Measurements from ENCODE around the gene RSL24D1. TPM values are rescaled to one million over a fixed set of nuclear protein-coding genes. Genes with fewer than 3 reads are reported as not detected.

The RSL24D1 gene
- total RNA-seq, 2 experiments from 2014 or later: 157 to 163 TPM

DNA sequence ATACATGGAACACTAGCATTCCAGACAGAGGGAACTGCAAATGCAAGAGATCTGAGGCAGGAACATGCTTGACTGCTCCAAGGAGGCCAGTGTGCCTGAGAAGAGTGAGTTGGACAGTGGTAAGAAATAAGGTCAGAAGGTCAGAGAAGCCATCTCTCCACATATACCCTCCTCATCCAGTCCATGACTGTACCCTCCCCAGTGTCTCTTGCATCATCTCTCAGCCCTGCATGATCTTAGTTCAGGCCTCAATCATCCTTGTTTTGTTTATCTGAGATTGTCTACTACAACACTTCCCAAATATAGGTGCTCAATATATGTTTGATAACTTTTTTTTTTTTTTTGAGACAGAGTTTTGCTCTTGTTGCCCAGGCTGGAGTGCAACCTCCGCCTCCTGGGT lies 5.5 kb upstream of the RSL24D1 start:
- peaks cover 3% of the 10 kb centered on the region for H3K4me1 Mint-ChIP-seq (ENCODE audit: low read depth)
- peaks cover 8% of the 10 kb centered on the region for H3K9me3 Mint-ChIP-seq
- H3K4me3 Mint-ChIP-seq: no peak overlapping the region
- ChIA-PET POLR2A (no interaction called here), CTCF (interaction anchor here (1.2 kb wide), 2 partner anchors 15 to 16 kb away, joined by 3 to 6 read pairs; no protein-coding TSS in a partner anchor)
- no peaks in the 10 kb centered on the region for H3K27me3 Mint-ChIP-seq
- H3K27ac Mint-ChIP-seq: peak overlapping the region; percentile 14
- intact Hi-C loops (cut with micrococcal nuclease): no loop called here
- no peak for DNase-seq
- peaks cover 27% of the 10 kb centered on the region for H3K36me3 Mint-ChIP-seq

DNA sequence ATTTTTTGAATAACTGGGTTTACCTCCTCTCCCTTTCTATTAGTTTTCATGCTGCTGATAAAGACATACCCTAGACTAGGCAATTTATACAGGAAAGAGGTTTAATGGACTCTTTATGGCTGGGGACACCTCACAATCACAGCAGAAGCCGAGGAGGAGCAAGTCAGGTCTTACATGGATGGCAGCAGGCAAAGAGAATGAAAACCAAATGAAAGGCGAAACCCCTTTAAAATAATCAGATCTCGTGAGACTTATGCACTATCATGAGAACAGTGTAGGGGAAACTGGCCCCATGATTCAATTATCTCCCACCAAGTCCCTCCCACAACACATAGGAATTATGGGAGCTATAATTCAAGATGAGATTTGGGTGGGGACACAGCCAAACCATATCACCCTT lies 2.0 kb upstream of the RSL24D1 start:
- ChIA-PET CTCF (no interaction called here), POLR2A (interaction anchor here (2.7 kb wide), 1 partner anchor 39 kb away, joined by 11 read pairs; no protein-coding TSS in a partner anchor)
- H3K4me3 Mint-ChIP-seq: no peak overlapping the region
- H3K27ac Mint-ChIP-seq: no peak overlapping the region
- intact Hi-C loops (cut with micrococcal nuclease): loop anchor here (5.0 kb wide), 1 partner anchor 239 kb away; no protein-coding TSS in a partner anchor
- no peak for DNase-seq
- peaks cover 3% of the 10 kb centered on the region for H3K4me1 Mint-ChIP-seq (ENCODE audit: low read depth)
- peaks cover 23% of the 10 kb centered on the region for H3K36me3 Mint-ChIP-seq
- H3K27me3 Mint-ChIP-seq: no peaks in the 10 kb centered on the region
- peaks cover 8% of the 10 kb centered on the region for H3K9me3 Mint-ChIP-seq

DNA sequence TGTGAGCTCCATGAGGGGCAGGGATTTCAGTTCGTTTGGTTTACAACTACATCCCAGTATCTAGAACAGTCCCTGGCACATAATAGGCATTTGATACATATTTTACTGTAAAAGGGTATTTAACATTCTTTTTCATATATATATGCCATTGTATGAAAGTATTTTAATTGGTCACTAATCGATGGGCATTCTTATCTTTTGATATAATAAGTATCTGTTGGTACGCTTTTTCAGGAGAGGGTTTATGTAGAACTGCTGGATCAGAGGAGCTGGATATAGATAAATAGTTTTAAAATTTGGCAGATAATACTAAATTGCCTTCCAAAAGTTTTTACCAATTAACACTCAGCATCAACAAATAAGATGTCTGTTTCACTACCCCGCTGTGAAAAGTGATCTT lies 978 bp upstream of the RSL24D1 start:
- Mint-ChIP-seq H3K36me3 (peaks cover 25% of the 10 kb centered on the region), H3K27me3 (no peaks in the 10 kb centered on the region), H3K4me1 (ENCODE audit: low read depth) (peaks cover 12% of the 10 kb centered on the region), H3K9me3 (peaks cover 8% of the 10 kb centered on the region), H3K27ac (no peak overlapping the region), H3K4me3 (no peak overlapping the region)
- ChIA-PET POLR2A (interaction anchor here (1.2 to 2.7 kb wide), 5 partner anchors 18 to 121 kb away, joined by 4 to 11 read pairs (median 9); partner anchors contain the start of genes PIGB and PIGBOS1), CTCF (interaction anchor here (0.9 to 2.1 kb wide), 10 partner anchors 10 to 242 kb away, joined by 3 to 14 read pairs (median 4); partner anchors contain the start of genes PIGB and PIGBOS1)
- intact Hi-C loops (cut with micrococcal nuclease): loop anchor here (1.0 to 5.0 kb wide), 6 partner anchors 19 to 240 kb away; partner anchors contain the start of genes CCPG1, PIERCE2, PIGB and PIGBOS1
- no peak for DNase-seq

DNA sequence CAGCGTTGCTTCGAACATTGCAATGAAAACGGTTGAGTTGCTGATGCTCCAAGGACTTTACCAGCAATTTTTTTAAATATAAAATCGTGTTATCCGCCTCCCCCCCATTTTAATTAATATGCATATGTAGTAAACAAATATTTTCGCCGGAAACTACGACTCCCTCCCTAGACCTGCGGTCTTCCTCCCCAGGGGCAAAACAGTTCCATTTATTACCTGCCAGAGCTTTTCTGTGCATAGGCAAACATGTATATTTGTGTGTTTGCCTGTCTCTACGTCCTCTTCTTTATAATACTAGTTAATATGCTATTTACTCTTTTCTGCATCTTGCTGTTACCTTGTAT lies 593 bp upstream of the RSL24D1 start:
- peaks cover 26% of the 10 kb centered on the region for H3K36me3 Mint-ChIP-seq
- no peak overlapping the region for H3K27ac Mint-ChIP-seq
- POLR2A ChIA-PET: interaction anchor here (0.9 to 2.7 kb wide), 12 partner anchors 11 to 210 kb away, joined by 3 to 11 read pairs (median 4); partner anchors contain the start of genes CCPG1, PIERCE2, PIGB and PIGBOS1
- H3K9me3 Mint-ChIP-seq: peaks cover 8% of the 10 kb centered on the region
- H3K27me3 Mint-ChIP-seq: no peaks in the 10 kb centered on the region
- CTCF ChIA-PET: interaction anchor here (0.6 to 2.1 kb wide), 14 partner anchors 11 to 242 kb away, joined by 3 to 14 read pairs (median 3); partner anchors contain the start of genes PIGB and PIGBOS1
- H3K4me1 Mint-ChIP-seq (ENCODE audit: low read depth): peaks cover 15% of the 10 kb centered on the region
- DNase-seq: no peak
- no peak overlapping the region for H3K4me3 Mint-ChIP-seq
- intact Hi-C loops (cut with micrococcal nuclease): loop anchor here (1.0 to 5.0 kb wide), 6 partner anchors 19 to 240 kb away; partner anchors contain the start of genes CCPG1, PIERCE2, PIGB and PIGBOS1

DNA sequence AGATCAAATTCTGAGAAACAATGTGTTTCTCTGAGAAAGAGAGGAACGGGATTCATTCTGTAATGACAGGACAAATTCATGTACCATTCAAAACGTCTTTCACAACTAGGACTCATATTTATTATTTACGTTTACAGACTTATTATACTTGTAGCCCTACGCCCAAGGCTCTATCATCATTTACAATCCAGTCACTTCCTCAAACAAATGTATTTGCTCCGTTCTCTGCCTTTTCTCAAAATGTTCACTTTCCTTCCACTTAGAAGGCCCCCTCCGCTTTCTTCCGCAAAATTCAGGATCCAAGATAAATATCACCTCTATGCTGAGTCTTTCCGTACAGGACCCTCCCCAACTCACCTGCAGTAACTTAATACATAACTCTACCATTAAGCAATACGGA lies 745 bp downstream of the RSL24D1 start:
- intact Hi-C loops (cut with micrococcal nuclease): loop anchor here (2.0 to 5.0 kb wide), 3 partner anchors 21 to 241 kb away; no protein-coding TSS in a partner anchor

DNA sequence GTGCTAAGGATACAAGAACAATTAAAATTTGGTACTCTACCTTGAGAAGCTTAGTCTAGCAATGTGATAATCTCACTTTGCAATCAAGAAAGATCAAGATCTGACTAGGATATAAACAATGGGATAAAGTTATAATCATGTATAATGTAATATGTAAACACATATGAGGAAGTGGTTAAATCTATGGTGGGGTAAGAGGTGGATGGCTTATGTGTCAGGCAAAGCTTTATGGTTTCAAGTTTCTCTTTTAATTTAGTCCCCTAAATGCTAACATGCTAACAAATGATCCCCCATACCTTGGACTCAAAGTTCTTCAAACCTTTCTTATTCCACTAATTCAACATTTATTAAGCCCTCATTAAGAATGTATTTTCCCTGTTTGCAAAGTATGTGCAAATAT lies 2.5 kb downstream of the RSL24D1 start:
- Mint-ChIP-seq H3K4me3 (no peak overlapping the region), H3K9me3 (peaks cover 6% of the 10 kb centered on the region), H3K27ac (peak overlapping the region; percentile 57), H3K36me3 (peaks cover 35% of the 10 kb centered on the region), H3K4me1 (ENCODE audit: low read depth) (peaks cover 27% of the 10 kb centered on the region), H3K27me3 (no peaks in the 10 kb centered on the region)
- POLR2A ChIA-PET: interaction anchor here (1.0 to 1.9 kb wide), 2 partner anchors 27 to 76 kb away, joined by 3 to 4 read pairs; no protein-coding TSS in a partner anchor
- no peak for DNase-seq
- intact Hi-C loops (cut with micrococcal nuclease): no loop called here
- CTCF ChIA-PET: interaction anchor here (2.5 kb wide), 1 partner anchor 97 kb away, joined by 8 read pairs; no protein-coding TSS in a partner anchor

More for the DNA sequence above, 745 bp downstream of the RSL24D1 start:
- Mint-ChIP-seq H3K27me3 (no peaks in the 10 kb centered on the region), H3K9me3 (peaks cover 8% of the 10 kb centered on the region), H3K27ac (no peak overlapping the region), H3K4me1 (ENCODE audit: low read depth) (peaks cover 22% of the 10 kb centered on the region), H3K4me3 (no peak overlapping the region), H3K36me3 (peaks cover 28% of the 10 kb centered on the region)
- DNase-seq: no peak
- ChIA-PET CTCF (interaction anchor here (1.7 to 2.5 kb wide), 4 partner anchors 22 to 211 kb away, joined by 4 to 14 read pairs (median 6); no protein-coding TSS in a partner anchor), POLR2A (interaction anchor here (0.6 to 2.7 kb wide), 4 partner anchors 17 to 426 kb away, joined by 3 to 11 read pairs (median 4); no protein-coding TSS in a partner anchor)

DNA sequence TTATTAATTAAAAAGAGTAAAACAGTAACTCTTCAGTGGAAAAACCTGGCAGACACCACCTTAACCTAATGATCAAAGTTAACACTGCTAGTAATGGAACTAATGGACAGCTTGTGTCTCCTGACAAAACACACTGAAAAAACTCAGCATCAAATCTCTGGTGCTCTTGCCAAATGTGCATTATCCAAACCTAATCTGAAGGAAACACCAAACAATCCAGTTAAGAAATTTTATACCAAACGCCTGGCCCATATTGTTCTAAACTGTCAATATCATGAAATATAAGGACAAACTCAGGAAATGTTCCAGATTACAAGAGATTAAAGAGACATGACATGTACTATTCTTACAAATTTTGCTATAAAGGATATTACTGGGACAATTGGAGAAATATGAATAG lies 10.4 kb downstream of the RSL24D1 start:
- intact Hi-C loops (cut with micrococcal nuclease): no loop called here
- ChIA-PET POLR2A (no interaction called here), CTCF (interaction anchor here (1.1 kb wide), 1 partner anchor 18 kb away, joined by 5 read pairs; no protein-coding TSS in a partner anchor)
- DNase-seq: no peak
- Mint-ChIP-seq H3K4me3 (no peak overlapping the region), H3K27ac (no peak overlapping the region), H3K4me1 (ENCODE audit: low read depth) (peaks cover 32% of the 10 kb centered on the region), H3K9me3 (no peaks in the 10 kb centered on the region), H3K36me3 (peaks cover 64% of the 10 kb centered on the region), H3K27me3 (no peaks in the 10 kb centered on the region)

DNA sequence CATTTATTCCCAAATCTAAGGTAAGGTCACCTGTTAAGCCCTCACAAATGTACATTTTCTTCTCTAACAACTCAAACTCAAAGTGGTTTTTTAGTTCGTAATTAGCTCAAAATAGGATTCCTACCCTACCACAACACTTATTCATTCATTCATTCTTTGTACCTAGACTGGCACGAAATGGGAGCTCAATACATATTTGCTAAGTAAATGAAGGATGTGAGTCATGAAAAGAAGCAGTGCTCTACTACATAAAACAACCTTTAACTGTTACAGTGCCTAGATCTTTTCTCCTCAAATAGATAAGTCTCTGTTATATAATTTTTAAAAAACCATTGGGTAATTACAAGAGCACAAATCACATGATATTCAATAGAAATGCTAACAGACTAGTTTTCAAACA lies 13.1 kb downstream of the RSL24D1 start:
- no peaks in the 10 kb centered on the region for H3K27me3 Mint-ChIP-seq
- H3K4me3 Mint-ChIP-seq: no peak overlapping the region
- ChIA-PET POLR2A (interaction anchor here (1.3 kb wide), 1 partner anchor 13 kb away, joined by 3 read pairs; the partner anchor contains the start of gene RSL24D1), CTCF (interaction anchor here (0.6 to 2.2 kb wide), 3 partner anchors 13 to 33 kb away, joined by 3 to 10 read pairs (median 4); partner anchors contain the start of gene RSL24D1)
- intact Hi-C loops (cut with micrococcal nuclease): no loop called here
- H3K36me3 Mint-ChIP-seq: peaks cover 58% of the 10 kb centered on the region
- no peak overlapping the region for H3K27ac Mint-ChIP-seq
- no peaks in the 10 kb centered on the region for H3K9me3 Mint-ChIP-seq
- H3K4me1 Mint-ChIP-seq (ENCODE audit: low read depth): peaks cover 25% of the 10 kb centered on the region
- DNase-seq: no peak

DNA sequence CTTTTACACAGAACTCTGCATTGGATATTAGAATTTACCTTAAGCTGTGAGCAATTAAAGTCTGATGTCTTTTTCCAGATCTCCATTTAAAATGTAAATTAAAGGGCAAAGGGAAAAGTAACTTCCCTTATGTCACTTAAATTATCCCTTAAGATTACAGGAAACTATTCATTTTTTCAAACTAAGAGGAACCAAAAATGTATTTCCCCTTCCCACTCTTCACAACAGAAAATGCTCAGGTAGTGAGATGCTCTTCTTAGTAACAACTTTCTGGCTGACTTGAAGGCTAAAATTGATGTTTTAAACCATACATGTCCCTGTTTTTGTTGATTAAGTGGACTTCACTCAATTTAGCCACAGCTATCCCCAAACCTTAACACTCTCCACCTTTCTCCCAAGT lies 17.6 kb downstream of the RSL24D1 start:
- H3K36me3 Mint-ChIP-seq: peaks cover 40% of the 10 kb centered on the region
- intact Hi-C loops (cut with micrococcal nuclease): no loop called here
- H3K27me3 Mint-ChIP-seq: no peaks in the 10 kb centered on the region
- peaks cover 5% of the 10 kb centered on the region for H3K4me1 Mint-ChIP-seq (ENCODE audit: low read depth)
- H3K27ac Mint-ChIP-seq: no peak overlapping the region
- H3K4me3 Mint-ChIP-seq: no peak overlapping the region
- ChIA-PET POLR2A (no interaction called here), CTCF (interaction anchor here (3.1 kb wide), 1 partner anchor 11 kb away, joined by 24 read pairs; no protein-coding TSS in a partner anchor)
- no peaks in the 10 kb centered on the region for H3K9me3 Mint-ChIP-seq
- DNase-seq: no peak

DNA sequence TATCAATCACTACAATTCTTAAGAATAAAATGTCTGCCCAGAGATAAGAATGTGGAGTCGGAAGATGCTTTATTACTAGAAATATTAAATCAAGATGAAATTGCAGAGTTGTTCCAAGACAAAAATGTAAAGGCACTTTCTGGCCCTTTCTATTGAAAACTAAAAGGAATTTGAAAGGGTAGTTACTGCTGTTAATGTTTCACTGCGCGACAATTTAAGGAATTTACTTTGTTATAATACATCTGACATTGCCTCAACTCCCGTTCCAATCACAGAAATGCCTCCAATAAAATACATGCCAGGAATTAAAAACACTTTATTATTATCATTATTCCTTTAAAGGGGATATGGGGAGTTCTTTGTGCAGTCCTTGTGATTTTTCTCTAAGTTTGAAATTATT lies 26.4 kb downstream of the RSL24D1 start:
- Mint-ChIP-seq H3K9me3 (no peaks in the 10 kb centered on the region), H3K4me1 (ENCODE audit: low read depth) (no peaks in the 10 kb centered on the region), H3K4me3 (no peak overlapping the region), H3K27me3 (no peaks in the 10 kb centered on the region), H3K36me3 (peaks cover 3% of the 10 kb centered on the region), H3K27ac (no peak overlapping the region)
- POLR2A ChIA-PET: no interaction called here
- CTCF ChIA-PET: interaction anchor here (1.6 kb wide), 1 partner anchor 10 kb away, joined by 5 read pairs; no protein-coding TSS in a partner anchor
- no peak for DNase-seq
- intact Hi-C loops (cut with micrococcal nuclease): no loop called here

DNA sequence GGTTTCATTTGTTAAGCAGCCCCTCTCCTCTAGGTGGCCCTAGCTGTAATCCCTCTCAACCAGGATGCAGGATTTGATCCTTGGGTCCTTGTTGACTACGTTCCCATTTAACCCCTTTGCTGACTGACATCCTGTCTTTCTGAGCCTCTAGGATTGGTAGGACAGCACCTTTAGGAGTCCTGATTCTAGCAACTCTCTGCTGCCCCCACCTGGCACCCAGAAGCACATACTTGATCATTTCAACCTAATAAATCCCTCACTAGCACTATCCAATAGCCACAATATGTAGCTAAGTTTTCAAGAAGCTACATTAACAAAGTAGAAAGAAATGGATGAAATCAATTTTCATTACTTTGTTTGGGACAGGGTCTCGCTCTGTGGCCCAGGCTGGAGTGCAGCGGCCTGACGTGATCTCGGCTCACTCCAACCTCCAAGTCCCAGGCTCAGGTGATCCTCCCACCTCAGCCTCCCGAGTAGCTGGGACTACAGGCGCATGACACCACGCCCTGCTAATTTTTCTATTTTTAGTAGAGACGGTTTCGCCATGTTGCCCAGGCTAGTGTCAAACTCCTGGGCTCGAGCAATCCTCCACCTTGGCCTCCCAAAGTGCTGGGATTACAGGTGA lies 28.3 kb downstream of the RSL24D1 start:
- Mint-ChIP-seq H3K4me3 (no peak overlapping the region), H3K9me3 (no peaks in the 10 kb centered on the region), H3K4me1 (ENCODE audit: low read depth) (no peaks in the 10 kb centered on the region), H3K27me3 (no peaks in the 10 kb centered on the region), H3K27ac (no peak overlapping the region), H3K36me3 (no peaks in the 10 kb centered on the region)
- CTCF ChIA-PET: interaction anchor here (0.6 to 3.0 kb wide), 15 partner anchors 8 to 271 kb away, joined by 3 to 24 read pairs (median 4); partner anchors contain the start of genes CCPG1 and PIERCE2
- POLR2A ChIA-PET: no interaction called here
- intact Hi-C loops (cut with micrococcal nuclease): loop anchor here (5.0 kb wide), 1 partner anchor 1086 kb away; no protein-coding TSS in a partner anchor
- DNase-seq: peak; percentile 70

DNA sequence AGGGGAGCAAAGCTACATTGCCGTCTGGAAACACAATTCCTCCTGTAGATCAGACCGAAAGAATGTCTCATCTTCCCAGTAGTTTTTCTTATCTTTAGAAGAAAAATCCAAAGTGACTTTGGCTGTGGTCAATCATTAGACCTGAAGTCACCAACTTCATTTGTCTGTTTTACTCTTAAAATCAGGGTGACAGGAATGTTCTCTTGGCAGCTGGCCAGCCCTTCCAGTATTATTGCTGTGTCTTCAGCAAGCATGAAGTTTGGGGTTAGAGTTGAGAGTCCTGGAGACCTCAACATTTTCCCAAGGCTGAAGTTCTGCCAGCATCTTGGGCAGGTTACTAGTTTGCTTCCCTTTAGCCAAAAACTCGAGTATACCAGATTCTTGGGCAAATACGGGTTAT lies 32.5 kb downstream of the RSL24D1 start:
- Mint-ChIP-seq H3K27me3 (no peaks in the 10 kb centered on the region), H3K4me3 (no peak overlapping the region), H3K27ac (no peak overlapping the region), H3K4me1 (ENCODE audit: low read depth) (no peaks in the 10 kb centered on the region), H3K9me3 (no peaks in the 10 kb centered on the region), H3K36me3 (no peaks in the 10 kb centered on the region)
- POLR2A ChIA-PET: no interaction called here
- intact Hi-C loops (cut with micrococcal nuclease): no loop called here
- DNase-seq: no peak
- CTCF ChIA-PET: no interaction called here

Data from activated CD4-positive, alpha-beta memory T cell treated with anti-CD3 and anti-CD28 coated beads for 36 hours (primary cell).